ENCODE results near the gene AASS. TPM values are rescaled to one million over a fixed set of nuclear protein-coding genes. Genes with fewer than 3 reads are reported as not detected.

Gene AASS
- total RNA-seq (2022) (11.3 and 14.0 TPM in 2 replicates), Bru-seq, nascent RNA (percentile 70 among the genes with signal in this experiment), BruChase-seq, experiment 1, labeled RNA remaining after a 2-hour chase (percentile 70 among the genes with signal in this experiment), BruChase-seq, experiment 2, labeled RNA remaining after a 6-hour chase (percentile 68 among the genes with signal in this experiment)
- long read RNA-seq, partial matches to known transcripts, result 3 of 7 reads
- long read RNA-seq, other reads (novel, unspliced or antisense), result 1 of 7 reads

GRCh38 chr7:122143751-122144711, at the start of gene AASS:
TSS of gene AASS (minus strand) at chr7:122144249. CDS start at chr7:122133726, 10,523 bp downstream.
- peak within 1 kb of the TSS; percentile 89 for H3K4me3 Mint-ChIP-seq (ENCODE audit: unreplicated experiment)
- intact Hi-C loops (cut with micrococcal nuclease; ENCODE audit: unreplicated experiment), result loop anchor here (1.0 kb wide), 2 partner anchors 17 to 51 kb away; no protein-coding TSS in a partner anchor
- no peaks in the 10 kb centered on the region for H3K9me3 Mint-ChIP-seq (ENCODE audit: unreplicated experiment)
- Histone ChIP-seq H3K9me3 (no peaks in the 10 kb centered on the region), H3K4me1 (peaks cover 24% of the 10 kb centered on the region), H3K4me3 (ENCODE audit: low read depth, low read length) (peak within 1 kb of the TSS; percentile 51), H3K27me3 (replicated peaks; ENCODE audit: control insufficient read depth, insufficient read depth, low read length) (no peaks in the 10 kb centered on the region), H3K36me3 (ENCODE audit: control insufficient read depth, insufficient read depth, low read length) (no peaks in the 10 kb centered on the region)
- BruUV-seq (replicated peaks), result no TSS peak
- DNase-seq, result peak; percentile 86 to 93
- peak within 1 kb of the TSS; percentile 89 for H3K27ac Mint-ChIP-seq (ENCODE audit: unreplicated experiment)
- TF ChIP-seq, protein P1, sequence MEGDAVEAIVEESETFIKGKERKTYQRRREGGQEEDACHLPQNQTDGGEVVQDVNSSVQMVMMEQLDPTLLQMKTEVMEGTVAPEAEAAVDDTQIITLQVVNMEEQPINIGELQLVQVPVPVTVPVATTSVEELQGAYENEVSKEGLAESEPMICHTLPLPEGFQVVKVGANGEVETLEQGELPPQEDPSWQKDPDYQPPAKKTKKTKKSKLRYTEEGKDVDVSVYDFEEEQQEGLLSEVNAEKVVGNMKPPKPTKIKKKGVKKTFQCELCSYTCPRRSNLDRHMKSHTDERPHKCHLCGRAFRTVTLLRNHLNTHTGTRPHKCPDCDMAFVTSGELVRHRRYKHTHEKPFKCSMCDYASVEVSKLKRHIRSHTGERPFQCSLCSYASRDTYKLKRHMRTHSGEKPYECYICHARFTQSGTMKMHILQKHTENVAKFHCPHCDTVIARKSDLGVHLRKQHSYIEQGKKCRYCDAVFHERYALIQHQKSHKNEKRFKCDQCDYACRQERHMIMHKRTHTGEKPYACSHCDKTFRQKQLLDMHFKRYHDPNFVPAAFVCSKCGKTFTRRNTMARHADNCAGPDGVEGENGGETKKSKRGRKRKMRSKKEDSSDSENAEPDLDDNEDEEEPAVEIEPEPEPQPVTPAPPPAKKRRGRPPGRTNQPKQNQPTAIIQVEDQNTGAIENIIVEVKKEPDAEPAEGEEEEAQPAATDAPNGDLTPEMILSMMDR (IDR thresholded peaks at IDR 0.05; ENCODE audit: insufficient read depth in 1 of 2, low read depth in 1 of 2, low read length in 1 of 2, severe bottlenecking in 1 of 2, unreplicated experiment in 1 of 2), result no peak
- H3K36me3 Mint-ChIP-seq (ENCODE audit: insufficient read depth, unreplicated experiment), result peaks cover 9% of the 10 kb centered on the region
- peaks cover 20% of the 10 kb centered on the region for H3K4me1 Mint-ChIP-seq (ENCODE audit: low read depth, unreplicated experiment)
- ChIA-PET POLR2A (interaction anchor here (0.6 kb wide), 1 partner anchor 11 kb away, joined by 3 read pairs; no protein-coding TSS in a partner anchor), CTCF (interaction anchor here (0.6 to 0.7 kb wide), 3 partner anchors 39 to 298 kb away, joined by 3 to 21 read pairs (median 3); no protein-coding TSS in a partner anchor)
- H3K27me3 Mint-ChIP-seq (ENCODE audit: insufficient read depth, unreplicated experiment), result no peaks in the 10 kb centered on the region

DNA sequence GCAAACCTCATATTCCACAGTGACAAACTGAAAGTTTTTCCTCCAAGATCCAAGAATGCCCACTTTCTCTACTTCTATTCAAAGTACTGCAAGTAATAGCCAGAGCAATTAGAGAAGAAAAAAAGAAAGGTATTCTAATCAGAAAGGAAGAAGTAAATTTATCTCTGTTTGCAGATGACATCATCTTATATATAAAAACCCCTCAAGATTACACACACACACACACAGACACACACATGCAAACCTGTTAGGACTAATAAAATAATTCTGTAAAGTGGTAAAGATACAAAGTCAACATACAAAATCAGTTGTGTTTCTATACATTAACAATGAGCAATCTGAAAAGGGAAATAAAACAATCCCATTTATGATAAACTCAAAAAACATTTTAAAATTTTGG, 44.7 kb upstream of the AASS start:
- TF ChIP-seq, protein P1 (IDR thresholded peaks at IDR 0.05; ENCODE audit: insufficient read depth in 1 of 2, low read depth in 1 of 2, low read length in 1 of 2, severe bottlenecking in 1 of 2, unreplicated experiment in 1 of 2), result no peak
- no TSS peak for BruUV-seq (replicated peaks)
- Histone ChIP-seq H3K9me3 (peaks cover 7% of the 10 kb centered on the region), H3K4me3 (ENCODE audit: low read depth, low read length) (no peak overlapping the region), H3K27me3 (replicated peaks; ENCODE audit: control insufficient read depth, insufficient read depth, low read length) (no peaks in the 10 kb centered on the region), H3K36me3 (ENCODE audit: control insufficient read depth, insufficient read depth, low read length) (no peaks in the 10 kb centered on the region), H3K4me1 (peaks cover 3% of the 10 kb centered on the region; the same call in 1 of the 2 replicates)
- H3K27me3 Mint-ChIP-seq (ENCODE audit: insufficient read depth, unreplicated experiment), result no peaks in the 10 kb centered on the region
- H3K27ac Mint-ChIP-seq (ENCODE audit: unreplicated experiment), result no peak overlapping the region
- intact Hi-C loops (cut with micrococcal nuclease; ENCODE audit: unreplicated experiment), result no loop called here
- peaks cover under 1% of the 10 kb centered on the region for H3K4me1 Mint-ChIP-seq (ENCODE audit: low read depth, unreplicated experiment)
- no peaks in the 10 kb centered on the region for H3K36me3 Mint-ChIP-seq (ENCODE audit: insufficient read depth, unreplicated experiment)
- POLR2A ChIA-PET, result no interaction called here
- no peak for DNase-seq
- H3K9me3 Mint-ChIP-seq (ENCODE audit: unreplicated experiment), result peaks cover 34% of the 10 kb centered on the region
- CTCF ChIA-PET, result no interaction called here
- H3K4me3 Mint-ChIP-seq (ENCODE audit: unreplicated experiment), result no peak overlapping the region

GRCh38 chr7:122183106-122183505, 39.1 kb upstream of the AASS start:
- H3K27ac Mint-ChIP-seq (ENCODE audit: unreplicated experiment), result peak overlapping the region; percentile 82
- H3K4me3 Mint-ChIP-seq (ENCODE audit: unreplicated experiment), result peak overlapping the region; percentile 28
- Histone ChIP-seq H3K4me1 (peaks cover 14% of the 10 kb centered on the region; the same call in 1 of the 2 replicates), H3K9me3 (no peaks in the 10 kb centered on the region), H3K4me3 (ENCODE audit: low read depth, low read length) (no peak overlapping the region), H3K27me3 (replicated peaks; ENCODE audit: control insufficient read depth, insufficient read depth, low read length) (no peaks in the 10 kb centered on the region), H3K36me3 (ENCODE audit: control insufficient read depth, insufficient read depth, low read length) (no peaks in the 10 kb centered on the region)
- no peaks in the 10 kb centered on the region for H3K36me3 Mint-ChIP-seq (ENCODE audit: insufficient read depth, unreplicated experiment)
- peaks cover 18% of the 10 kb centered on the region for H3K9me3 Mint-ChIP-seq (ENCODE audit: unreplicated experiment)
- peaks cover 10% of the 10 kb centered on the region for H3K4me1 Mint-ChIP-seq (ENCODE audit: low read depth, unreplicated experiment)
- no TSS peak for BruUV-seq (replicated peaks)
- TF ChIP-seq, protein P1 (IDR thresholded peaks at IDR 0.05; ENCODE audit: insufficient read depth in 1 of 2, low read depth in 1 of 2, low read length in 1 of 2, severe bottlenecking in 1 of 2, unreplicated experiment in 1 of 2), result no peak
- no peaks in the 10 kb centered on the region for H3K27me3 Mint-ChIP-seq (ENCODE audit: insufficient read depth, unreplicated experiment)
- intact Hi-C loops (cut with micrococcal nuclease; ENCODE audit: unreplicated experiment), result loop anchor here (2.0 kb wide), 1 partner anchor 90 kb away; no protein-coding TSS in a partner anchor
- ChIA-PET CTCF (interaction anchor here (0.6 kb wide), 1 partner anchor 40 kb away, joined by 21 read pairs; no protein-coding TSS in a partner anchor), POLR2A (no interaction called here)
- DNase-seq, result peak in 1 of 2 experiments; percentile 4
